CD4-positive, alpha-beta T cell treated with Interleukin-17A for 4 hours (primary cell): ENCODE data around the gene PRXL2A.
"Not testable (repeated sequence)": the region's sequence is repeated elsewhere in the genome, so short reads cannot be mapped to it uniquely, and the experiment has no call there.

Experiments
- DNase-seq: peaks from one replicate; pipeline ENCODE4 v3.0.0-alpha.2; 2020; ENCODE audit warnings: mixed read lengths

PRXL2A gene

DNA sequence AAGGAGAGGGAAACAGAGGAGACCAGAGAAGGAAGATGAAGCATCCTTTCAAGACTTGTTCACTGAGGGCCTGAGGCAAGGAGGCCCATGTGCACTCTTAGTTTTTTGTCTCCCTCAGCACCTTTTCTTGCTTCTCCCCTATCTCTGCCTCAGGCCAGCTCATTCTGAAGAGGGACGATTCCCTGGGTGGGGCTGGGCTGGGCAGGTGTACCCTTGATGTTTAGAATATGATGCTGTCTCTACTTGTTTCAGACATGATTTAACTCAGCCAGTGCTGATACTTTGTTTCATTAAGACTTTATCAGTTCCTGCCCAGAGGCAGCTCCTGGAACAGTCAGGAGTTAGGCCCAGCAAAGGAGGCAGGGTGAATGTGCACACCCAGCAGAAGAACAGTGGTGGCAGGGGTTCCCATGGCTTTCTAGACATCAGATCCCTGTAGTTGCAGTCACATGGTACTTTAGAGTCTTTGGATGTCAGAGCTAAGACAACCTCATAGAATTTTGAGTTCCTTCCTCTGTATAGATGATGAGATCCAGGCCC lies 3.4 kb downstream of the PRXL2A start:
- no peak for DNase-seq

GRCh38 chr10:80412486-80412885 lies 4.1 kb downstream of the PRXL2A start:
- DNase-seq = no peak

GRCh38 chr10:80413271-80413996 lies 5.1 kb downstream of the PRXL2A start:
- DNase-seq = no peak

DNA sequence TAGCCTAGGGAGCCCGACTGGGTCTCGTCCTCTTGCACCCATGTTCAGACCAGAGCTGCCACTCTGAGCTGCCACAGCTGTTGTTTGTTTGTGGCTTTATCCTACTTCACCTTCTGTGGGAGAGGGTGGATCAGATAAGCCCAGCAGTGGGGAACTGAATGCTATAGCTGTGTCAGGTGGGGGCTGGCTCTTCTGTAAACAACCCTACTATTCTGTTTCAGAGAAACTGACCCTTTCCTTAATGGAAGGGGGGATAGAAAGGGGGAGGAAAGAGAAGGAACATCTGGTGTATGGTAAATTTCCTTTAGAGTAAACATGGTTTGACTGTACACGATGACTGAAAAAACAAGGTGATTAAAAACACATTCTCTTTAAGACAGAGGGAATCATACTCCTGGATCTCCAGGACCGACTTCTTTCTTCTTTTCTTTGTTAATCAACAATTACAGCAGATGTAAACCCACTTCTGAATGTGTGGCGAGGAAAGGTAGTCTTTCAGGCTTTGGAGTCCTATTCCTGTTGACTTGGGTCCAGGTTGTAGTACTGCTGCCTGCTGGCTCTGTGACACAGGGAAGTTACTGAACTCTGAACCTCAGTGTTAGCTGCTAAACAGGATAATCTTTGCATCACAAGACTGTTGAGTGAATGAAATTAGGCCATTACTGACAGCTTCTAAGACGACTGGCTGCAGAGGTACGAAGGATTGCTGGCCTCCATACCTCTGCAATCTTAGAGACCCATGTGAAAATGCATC lies 6.0 kb downstream of the PRXL2A start:
- no peak for DNase-seq

DNA sequence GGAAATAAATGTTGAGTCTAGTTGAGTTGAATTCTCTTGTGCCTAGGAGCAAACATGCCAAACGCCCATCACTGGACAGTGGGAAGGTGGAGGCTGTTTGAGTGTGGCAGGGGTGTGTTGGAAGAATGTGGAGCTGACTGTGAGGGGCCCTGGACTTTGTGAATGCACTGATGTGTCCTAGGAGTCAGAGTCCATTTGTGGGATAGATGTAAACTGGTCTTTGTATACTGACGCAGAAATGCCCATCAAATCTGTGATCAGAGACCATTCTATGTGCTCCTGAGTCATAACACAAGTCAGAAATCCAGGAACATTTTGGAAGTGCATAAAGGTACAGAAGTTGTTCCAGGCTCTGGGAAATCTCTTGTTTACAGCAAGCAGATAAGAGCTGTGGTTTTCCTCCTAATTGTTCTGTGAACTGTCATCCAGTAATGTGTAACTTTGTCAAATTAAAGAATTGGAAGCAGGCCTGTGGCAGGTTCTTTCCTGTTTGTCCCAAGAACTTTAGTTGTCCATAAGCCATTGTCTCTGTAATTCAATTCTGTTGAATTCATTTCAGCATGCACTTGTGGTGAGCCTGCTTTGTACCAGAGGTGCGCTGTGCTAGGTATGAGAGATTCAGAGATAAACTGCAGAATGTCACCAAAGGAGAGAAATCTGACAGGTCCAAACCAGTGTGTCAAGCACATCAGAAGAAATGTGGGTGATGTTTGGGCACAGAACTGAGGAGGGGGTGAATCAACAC lies 7.6 kb downstream of the PRXL2A start:
- DNase-seq = no peak

DNA sequence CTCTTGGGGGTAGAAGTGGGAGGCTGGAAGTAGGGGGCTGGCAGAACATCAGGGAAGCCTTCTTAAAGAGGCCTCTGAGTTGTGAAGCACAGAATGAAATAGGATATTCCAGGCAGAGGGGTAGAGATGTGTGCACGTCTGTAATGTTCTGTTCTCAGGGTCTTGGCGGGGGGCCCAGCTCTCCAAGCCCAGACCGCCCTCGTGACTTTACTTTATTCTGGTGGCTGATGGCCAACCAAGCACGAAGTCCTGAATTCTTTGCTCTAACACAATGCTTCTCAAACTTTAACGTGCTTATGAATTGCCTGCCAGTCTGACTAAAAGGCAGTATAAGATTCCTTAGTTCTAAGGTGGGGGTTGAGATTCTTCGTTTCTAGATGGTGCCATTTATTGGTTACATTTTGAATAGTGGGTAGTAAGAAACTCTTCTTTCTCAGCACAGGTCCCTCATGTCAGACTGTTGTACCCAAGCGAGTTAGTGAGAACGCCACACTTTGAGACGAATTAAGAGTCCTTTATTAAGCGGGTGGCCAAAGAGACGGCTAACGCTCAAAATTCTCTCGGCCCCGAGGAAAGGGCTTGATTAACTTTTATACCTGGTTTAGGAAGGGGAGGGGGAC lies 8.2 kb downstream of the PRXL2A start:
- DNase-seq = no peak

GRCh38 chr10:80417256-80417655 lies 8.9 kb downstream of the PRXL2A start:
- DNase-seq = not testable (repeated sequence)

GRCh38 chr10:80421050-80421706 lies 12.8 kb downstream of the PRXL2A start:
- no peak for DNase-seq

GRCh38 chr10:80421707-80422536 lies 13.6 kb downstream of the PRXL2A start:
- no peak for DNase-seq

DNA sequence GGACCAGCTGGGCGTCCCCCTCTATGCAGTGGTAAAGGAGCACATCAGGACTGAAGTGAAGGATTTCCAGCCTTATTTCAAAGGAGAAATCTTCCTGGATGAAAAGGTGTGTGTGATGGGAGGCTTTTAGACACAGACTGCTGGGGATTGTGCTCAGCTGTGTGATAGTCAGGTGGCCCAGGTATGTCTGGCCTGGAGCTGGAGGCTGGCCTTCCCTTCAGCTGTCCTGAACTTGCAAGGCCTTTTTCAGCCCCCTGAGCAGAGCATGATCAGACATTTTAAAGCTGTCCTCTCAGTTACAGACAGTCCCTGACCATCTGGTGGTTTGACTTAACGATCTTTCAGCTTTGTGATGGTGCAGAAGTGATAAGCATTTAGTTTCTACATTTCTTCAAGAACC lies 17.6 kb downstream of the PRXL2A start:
- no peak for DNase-seq

DNA sequence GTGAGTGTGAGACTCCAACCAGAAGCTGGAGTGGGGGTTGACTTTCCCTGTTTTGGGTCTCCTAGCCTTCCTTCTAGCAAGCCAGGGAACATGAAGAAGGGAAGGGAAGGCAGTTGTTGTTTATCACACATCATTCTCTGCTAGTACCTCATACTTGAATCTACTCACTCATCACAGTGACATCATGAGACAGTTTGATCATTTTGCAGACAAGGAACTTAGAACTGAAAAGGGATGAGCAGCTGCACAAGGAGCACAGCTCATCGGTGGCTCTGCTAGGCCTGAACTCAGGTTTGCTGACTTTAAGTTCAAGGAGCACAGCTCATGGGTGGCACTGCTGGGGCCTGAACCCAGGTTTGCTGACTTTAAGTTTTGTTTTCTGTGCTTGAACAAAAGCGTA lies 19.2 kb downstream of the PRXL2A start:
- no peak for DNase-seq

DNA sequence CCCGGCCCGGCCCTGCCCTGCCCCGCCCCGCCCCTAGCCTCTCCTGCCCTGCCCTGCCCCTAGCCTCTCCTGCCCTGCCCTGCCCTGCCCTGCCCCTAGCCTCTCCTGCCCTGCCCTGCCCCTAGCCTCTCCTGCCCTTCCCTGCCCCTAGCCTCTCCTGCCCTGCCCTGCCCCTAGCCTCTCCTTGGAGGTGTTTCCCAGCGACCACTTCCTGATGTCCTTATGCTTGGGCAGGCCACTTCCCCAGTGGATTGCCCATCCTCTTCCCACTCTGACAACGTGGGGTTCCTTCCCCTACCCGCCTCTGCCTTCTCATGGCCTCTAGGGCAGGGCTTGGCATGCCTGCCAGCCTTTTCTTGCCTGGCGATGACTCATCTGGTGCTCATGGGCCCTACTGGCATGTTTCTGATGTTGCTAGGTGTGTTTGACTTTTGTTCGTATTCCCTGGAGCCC lies 21.2 kb downstream of the PRXL2A start:
- peak; percentile 18 for DNase-seq

- no peak for DNase-seq
Measured at GRCh38 chr10:80433134-80433533, 24.8 kb downstream of the PRXL2A start.

DNA sequence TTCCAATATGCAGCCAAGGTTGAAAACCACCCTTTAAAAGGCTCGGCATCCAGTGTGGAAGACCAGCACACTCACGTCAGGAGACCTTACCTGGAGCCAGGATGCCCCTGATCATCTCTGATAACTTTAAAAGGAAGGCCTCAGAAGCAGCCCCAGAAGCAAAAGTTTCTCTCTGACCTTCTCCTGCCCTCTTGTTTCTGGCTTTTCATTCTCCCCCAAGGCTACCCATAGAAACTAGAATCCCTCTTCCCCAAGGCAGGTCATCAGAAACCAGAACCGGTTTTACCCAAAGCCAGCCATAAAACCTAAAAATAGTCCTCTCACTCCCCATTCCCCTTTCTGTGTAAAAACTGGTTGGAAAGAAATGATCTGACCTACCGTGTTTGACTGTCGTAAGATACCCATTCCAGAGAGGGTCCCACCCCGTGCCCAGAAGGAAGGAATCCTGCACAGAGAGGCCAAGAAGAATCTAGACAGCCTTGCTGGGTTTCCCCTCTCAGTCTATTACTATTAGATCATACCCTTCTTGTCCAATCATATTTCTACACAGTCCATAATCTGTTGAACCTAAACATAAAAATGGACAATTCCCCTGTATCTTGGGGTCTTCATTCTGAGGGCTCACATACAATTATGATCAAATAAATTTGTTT lies 28.2 kb downstream of the PRXL2A start:
- DNase-seq = no peak

DNA sequence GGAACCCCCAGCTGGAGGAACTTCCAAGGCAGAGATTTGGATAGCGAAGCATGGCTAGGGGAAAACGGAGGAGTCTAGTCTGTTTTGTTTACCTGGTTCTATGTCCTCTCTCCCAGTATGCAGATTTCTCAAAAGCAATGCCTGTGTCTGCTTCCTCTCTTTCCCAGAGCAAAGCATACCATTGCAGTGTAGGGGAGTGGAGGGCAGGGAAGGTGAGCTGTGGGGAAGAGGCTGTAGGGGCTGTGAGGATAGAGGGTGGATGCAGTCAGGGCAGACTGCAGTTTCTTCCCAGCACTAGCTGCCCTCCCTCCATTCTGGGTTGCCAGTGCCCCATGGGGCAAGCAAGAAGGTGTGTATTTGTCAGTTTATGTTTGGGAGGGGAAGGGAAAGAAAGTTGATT lies 28.9 kb downstream of the PRXL2A start:
- no peak for DNase-seq

- no peak for DNase-seq
Measured at GRCh38 chr10:80441831-80442230, 33.5 kb downstream of the PRXL2A start.

- DNase-seq = no peak
Measured at GRCh38 chr10:80442879-80443278, 34.5 kb downstream of the PRXL2A start.

GRCh38 chr10:80443531-80443974 lies 35.2 kb downstream of the PRXL2A start:
- peak; percentile 42 for DNase-seq

DNA sequence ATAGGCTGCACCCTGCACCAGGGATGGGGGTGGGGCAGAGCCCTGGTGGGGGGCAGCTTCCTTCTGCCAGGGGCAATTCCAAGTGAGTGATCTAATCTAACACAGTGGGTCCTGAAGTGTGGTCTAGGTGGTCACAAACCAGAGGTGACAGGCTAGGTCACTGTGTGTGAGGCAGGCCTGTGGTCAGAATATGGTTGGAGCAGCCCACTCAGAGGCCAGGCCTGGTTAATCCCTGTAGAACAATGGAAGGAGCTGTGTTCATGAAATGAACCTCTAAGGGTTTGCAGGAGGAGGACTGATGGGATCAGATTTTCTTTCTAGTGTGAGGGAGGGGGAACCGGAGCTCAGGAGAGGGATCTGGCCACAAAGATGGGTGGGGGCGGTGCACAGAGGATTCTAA lies 35.8 kb downstream of the PRXL2A start:
- no peak for DNase-seq

GRCh38 chr10:80444646-80445319 lies 36.4 kb downstream of the PRXL2A start:
- DNase-seq = peak; percentile 73
